Cardiac fibroblast (primary cell): Measurements from ENCODE around the gene ERBB3.
"Not testable (repeated sequence)": the region's sequence is repeated elsewhere in the genome, so short reads cannot be mapped to it uniquely, and the experiment has no call there.

Experiments used
- DNase-seq, 2 donors: peaks; one replicate each; pipeline versions ENCODE4 v3.0.0 to v3.0.0-alpha.2; 2010; ENCODE audit warnings: low read depth in 2 of 2
- H3K4me3 ChIP-seq, 2 donors: replicated peaks in 1 of 2; 1 replicate in 1 of 2; 2 replicates in 1 of 2; pipeline ENCODE4 v1.5.1; 2011; ENCODE audit warnings: low read depth in 2 of 2, low read length in 2 of 2, mild to moderate bottlenecking in 2 of 2, moderate library complexity in 1 of 2
- TF ChIP-seq, protein P1 (sequence below): IDR thresholded peaks from one replicate; pipeline ENCODE4 v1.5.1; 2011; ENCODE audit warnings: low read depth, mild to moderate bottlenecking, low read length, inconsistent platforms

The ERBB3 gene

DNA sequence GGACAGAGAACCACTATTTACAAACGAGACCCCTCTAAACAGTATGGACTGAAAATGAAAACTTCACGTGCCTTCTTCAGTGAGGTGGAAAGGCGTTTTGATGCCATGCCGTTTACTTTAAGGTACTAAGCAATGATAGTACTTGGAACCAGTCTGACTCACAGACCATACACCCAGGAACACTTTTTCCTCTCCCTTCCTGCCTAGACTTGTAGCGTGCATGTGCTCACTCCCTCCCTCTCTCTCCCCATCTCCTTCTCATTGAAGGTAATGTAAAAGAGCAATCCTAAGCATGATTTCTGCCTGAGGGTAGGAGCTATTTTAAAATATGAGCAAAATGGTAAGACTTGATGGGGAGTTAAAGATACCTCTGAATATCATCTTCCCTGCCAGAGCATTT is 30.6 kb downstream of the ERBB3 start:
- H3K4me3 ChIP-seq, result no peak overlapping the region
- DNase-seq, result no peak
- TF ChIP-seq, protein P1, sequence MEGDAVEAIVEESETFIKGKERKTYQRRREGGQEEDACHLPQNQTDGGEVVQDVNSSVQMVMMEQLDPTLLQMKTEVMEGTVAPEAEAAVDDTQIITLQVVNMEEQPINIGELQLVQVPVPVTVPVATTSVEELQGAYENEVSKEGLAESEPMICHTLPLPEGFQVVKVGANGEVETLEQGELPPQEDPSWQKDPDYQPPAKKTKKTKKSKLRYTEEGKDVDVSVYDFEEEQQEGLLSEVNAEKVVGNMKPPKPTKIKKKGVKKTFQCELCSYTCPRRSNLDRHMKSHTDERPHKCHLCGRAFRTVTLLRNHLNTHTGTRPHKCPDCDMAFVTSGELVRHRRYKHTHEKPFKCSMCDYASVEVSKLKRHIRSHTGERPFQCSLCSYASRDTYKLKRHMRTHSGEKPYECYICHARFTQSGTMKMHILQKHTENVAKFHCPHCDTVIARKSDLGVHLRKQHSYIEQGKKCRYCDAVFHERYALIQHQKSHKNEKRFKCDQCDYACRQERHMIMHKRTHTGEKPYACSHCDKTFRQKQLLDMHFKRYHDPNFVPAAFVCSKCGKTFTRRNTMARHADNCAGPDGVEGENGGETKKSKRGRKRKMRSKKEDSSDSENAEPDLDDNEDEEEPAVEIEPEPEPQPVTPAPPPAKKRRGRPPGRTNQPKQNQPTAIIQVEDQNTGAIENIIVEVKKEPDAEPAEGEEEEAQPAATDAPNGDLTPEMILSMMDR, result no peak

DNA sequence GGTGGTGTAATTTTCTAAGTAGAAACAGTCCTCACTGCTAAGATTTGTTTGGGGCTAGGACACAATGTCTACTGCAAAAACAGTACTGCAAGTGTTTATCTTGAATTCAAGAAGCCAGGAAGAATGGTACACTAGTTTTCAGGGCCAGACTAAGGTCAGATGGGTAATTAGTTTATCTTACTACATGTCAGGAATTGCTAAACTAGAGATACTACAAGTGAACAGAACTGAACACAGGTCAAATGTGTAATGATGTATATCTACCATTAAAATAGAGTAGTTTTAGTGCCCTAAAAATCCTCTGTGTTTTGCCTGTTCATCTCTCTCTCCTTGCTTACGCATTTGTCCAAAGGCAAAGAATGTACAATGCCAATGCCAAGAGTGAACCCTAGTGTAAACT is 34.1 kb downstream of the ERBB3 start:
- H3K4me3 ChIP-seq, result no peak overlapping the region
- TF ChIP-seq, protein P1, result no peak
- no peak for DNase-seq

DNA sequence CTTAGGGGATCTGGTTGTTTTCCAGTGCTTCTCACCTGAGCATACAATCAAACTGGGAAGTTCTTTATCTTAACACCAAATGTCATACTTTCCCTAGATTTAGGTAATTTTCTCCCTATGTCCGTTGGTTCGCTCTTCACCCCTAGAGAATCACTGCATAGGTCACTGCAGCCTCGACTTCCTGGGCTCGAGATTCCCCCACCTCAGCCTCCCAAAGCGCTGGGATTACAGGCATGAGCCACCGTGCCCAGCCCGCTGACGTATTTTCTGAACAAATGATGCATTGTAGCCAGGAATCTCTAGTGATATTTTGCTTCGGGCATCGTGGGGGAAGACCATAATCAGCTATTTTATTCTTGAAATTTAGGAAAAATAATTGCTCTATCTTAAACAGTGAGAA is 35.4 kb downstream of the ERBB3 start:
- TF ChIP-seq, protein P1, result no peak
- H3K4me3 ChIP-seq, result peak overlapping the region; percentile 65 to 73

DNA sequence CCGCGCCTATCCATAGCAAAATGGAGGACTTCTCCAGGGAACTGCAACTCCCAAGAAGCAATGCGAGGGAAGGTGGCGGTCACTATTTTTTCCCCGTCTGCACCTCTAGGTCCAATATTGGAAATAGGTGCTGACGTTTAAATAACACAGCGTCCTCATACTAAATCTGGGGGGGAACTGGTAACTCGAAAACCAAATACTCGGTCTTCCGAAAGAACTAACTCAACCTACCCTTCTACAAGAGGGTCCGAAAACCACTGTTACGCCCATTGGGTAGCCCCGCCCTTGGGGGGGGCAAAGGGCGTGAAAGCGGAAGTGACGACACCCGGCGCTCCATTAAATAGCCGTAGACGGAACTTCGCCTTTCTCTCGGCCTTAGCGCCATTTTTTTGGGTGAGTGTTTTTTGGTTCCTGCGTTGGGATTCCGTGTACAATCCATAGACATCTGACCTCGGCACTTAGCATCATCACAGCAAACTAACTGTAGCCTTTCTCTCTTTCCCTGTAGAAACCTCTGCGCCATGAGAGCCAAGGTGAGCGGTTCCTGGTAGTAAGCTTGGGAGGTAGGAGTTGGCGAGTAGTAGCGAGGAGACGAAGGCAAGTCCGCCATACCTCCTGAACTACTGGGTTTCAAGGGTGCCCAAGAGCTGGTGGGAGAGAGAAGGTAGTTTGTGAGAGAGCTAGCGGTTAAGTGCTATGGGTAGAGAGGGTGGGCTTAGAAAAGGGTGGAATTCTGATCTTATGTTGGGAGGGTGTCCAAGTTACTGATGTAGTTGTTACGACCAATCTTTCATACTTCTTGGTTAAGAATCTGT is 36.5 kb downstream of the ERBB3 start, which contains the start of gene RPL41:
Gene RPL41 (plus strand): TSS at position 367 of the 815 bp plus-strand sequence.
- TF ChIP-seq, protein P1, result no peak
- H3K4me3 ChIP-seq, result peak within 1 kb of the TSS; percentile 65 to 73
- peak; percentile 95 to 97 for DNase-seq

More for the DNA sequence above, 35.4 kb downstream of the ERBB3 start:
- DNase-seq, result peak; percentile 48 to 53

DNA sequence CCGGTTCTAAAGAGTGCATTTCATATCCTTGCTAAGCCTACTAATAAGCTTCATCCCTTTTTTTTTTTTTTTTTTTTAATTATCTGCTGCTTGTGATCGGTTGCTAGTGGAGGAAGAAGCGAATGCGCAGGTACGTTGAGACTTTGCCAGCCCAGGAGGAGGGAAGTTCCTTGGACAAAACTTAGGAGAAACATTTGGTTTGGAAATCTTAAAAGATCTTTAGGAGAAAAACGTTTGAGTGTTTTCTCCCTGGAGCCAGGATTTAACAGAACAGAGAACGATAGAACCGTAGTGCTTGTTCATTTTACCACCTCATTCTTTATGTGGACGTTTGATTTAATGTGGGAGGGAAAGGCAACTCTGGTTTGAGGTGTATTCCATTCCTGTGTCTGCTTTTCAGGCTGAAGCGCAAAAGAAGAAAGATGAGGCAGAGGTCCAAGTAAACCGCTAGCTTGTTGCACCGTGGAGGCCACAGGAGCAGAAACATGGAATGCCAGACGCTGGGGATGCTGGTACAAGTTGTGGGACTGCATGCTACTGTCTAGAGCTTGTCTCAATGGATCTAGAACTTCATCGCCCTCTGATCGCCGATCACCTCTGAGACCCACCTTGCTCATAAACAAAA is 37.2 kb downstream of the ERBB3 start:
- not testable (repeated sequence) for DNase-seq
- peak overlapping the region; percentile 65 to 73 for H3K4me3 ChIP-seq

DNA sequence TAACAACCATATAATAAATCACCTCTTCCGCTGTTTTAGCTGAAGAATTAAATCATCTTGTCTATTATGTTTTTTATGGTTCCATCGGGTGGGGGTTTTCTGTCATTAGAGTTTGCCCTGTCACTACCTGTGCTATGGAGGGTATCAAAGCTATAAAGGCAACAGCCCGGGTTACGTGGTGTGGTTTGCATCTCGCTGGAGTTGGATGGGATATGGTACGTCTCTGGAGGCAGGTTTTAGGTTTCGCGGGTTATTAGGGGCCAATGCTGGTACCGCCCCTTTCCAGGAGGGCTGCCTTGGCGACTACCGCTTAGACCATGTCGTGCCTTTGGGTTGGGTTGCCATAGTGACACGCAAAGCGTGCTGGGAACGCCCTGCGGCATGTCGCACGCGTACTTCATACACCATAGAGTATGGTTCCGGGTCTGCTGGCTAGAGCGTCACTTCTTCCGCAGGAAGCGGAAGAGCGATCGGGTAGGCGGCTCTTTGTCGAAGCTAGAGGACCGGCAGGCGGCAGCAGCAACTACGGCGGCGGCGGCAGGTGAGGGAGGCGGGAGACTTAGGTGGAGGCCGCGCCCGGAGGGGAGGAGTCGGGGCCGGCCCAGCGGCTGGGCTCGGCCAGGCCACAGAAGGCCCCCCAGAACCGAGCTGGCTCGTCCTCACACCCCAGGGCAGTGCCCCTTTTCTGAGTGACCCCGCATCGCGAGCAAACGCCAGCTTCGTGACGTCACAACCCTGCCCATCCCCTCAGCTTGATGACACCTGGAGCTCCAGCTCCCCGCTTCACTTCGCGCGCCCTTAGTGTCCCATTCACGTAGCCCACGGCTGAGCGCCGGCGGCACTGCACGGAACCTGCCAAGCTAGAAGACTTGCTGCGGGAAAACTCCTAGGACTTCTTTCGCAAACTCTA is 38.1 kb downstream of the ERBB3 start, which contains the start of gene ZC3H10:
Gene ZC3H10 (plus strand): TSS at position 489 of the 910 bp plus-strand sequence. CDS start 2,297 bp downstream, outside the sequence.
- TF ChIP-seq, protein P1, result peak; percentile 50
- H3K4me3 ChIP-seq, result peak within 1 kb of the TSS; percentile 80 to 86
- DNase-seq, result peak; percentile 100
